PFSK-1 (cell line): ENCODE results near the gene NCOA1.

ENCODE experiments used
- FOXP2 ChIP-seq: optimal IDR thresholded peaks from 2 replicates; pipeline ENCODE3; 2011; ENCODE audit warnings: borderline replicate concordance, control low read depth, inconsistent platforms; ENCODE audit not compliant: insufficient read depth; ENCODE audit errors: extremely low read length, extremely low read depth
- POLR2AphosphoS5 ChIP-seq: IDR thresholded peaks from 2 replicates; pipeline ENCODE4 v1.6.1; 2012; ENCODE audit warnings: low read depth, mild to moderate bottlenecking, control low read depth, low read length, moderate library complexity
- REST ChIP-seq, 2 experiments: IDR thresholded peaks; 2 replicates each; pipeline versions ENCODE4 v1.6.1 to v1.8.0; 2011 to 2012; ENCODE audit warnings: low read depth in 2 of 2, low read length in 2 of 2, control low read depth in 1 of 2, inconsistent platforms in 1 of 2, mild to moderate bottlenecking in 1 of 2, moderate library complexity in 1 of 2; ENCODE audit not compliant: insufficient read depth in 1 of 2
- SIN3A ChIP-seq: IDR thresholded peaks from 2 replicates; pipeline ENCODE4 v1.6.1; 2012; ENCODE audit warnings: mild to moderate bottlenecking, low read length, moderate library complexity, borderline replicate concordance; ENCODE audit not compliant: insufficient read depth
- TAF1 ChIP-seq: IDR thresholded peaks from 2 replicates; pipeline ENCODE4 v1.6.1; 2012; ENCODE audit warnings: low read length, control low read depth, borderline replicate concordance; ENCODE audit not compliant: insufficient read depth

- TF ChIP-seq POLR2AphosphoS5 (no peak), TAF1 (no peak), REST (IDR thresholded peaks at IDR 0.05; ENCODE audit: insufficient read depth in 1 of 2, low read depth in 2 of 2, low read length in 2 of 2) (no peak), SIN3A (no peak), FOXP2 (no peak)
Measured at GRCh38 chr2:24576146-24576545, 85.1 kb downstream of the NCOA1 start.
